IMR-90 (cell line): Measurements from ENCODE around the gene YAE1. TPM values are rescaled to one million over a fixed set of nuclear protein-coding genes. Genes with fewer than 3 reads are reported as not detected.

Experiments
- ATAC-seq: fragments of 200-7000 bp; cut with Tn5 transposase; 2 replicates; pipeline ENCODE4 v1.9.1; 2020; ENCODE audit warnings: low read depth, mild to moderate bottlenecking, moderate library complexity
- BruUV-seq: library from RNA; stranded (reverse); fragments of 400-500 nt; replicated peaks from 2 replicates; lab custom pipeline; 2021; lab: Mats Ljungman, UMichigan
- CTCF ChIA-PET: fragments of 300-600 bp; formaldehyde crosslinking; extraction: SDS; loops from one replicate; lab custom pipeline; 2021; ENCODE audit warnings: antibody characterized with exemption; lab: Yijun Ruan, JAX
- POLR2A ChIA-PET: fragments of 300-600 bp; sonication (Branson Sonifier 250); formaldehyde crosslinking; loops from one replicate; lab custom pipeline; 2022; ENCODE audit warnings: antibody characterized with exemption; ENCODE audit not compliant: unreplicated experiment; lab: Charles Lee
- DNase-seq: peaks from one replicate; pipeline ENCODE4 v3.0.0; 2013
- H2AFZ ChIP-seq: replicated peaks from 2 replicates; pipeline ENCODE3; 2013; ENCODE audit warnings: low read length, mild to moderate bottlenecking; ENCODE audit not compliant: poor library complexity
- H2AK5ac ChIP-seq: 2 replicates; pipeline ENCODE4 v1.6.1; 2013; ENCODE audit warnings: low read depth, low read length, inconsistent platforms
- H2AK9ac ChIP-seq: replicated peaks from 2 replicates; pipeline ENCODE3; 2013; ENCODE audit warnings: mild to moderate bottlenecking, low read depth, low read length, moderate library complexity; ENCODE audit not compliant: poor library complexity
- H2BK120ac ChIP-seq: 2 replicates; pipeline ENCODE4 v1.6.1; 2013; ENCODE audit warnings: low read depth, low read length, inconsistent platforms
- H2BK15ac ChIP-seq: 3 replicates; pipeline ENCODE4 v1.6.1; 2013; ENCODE audit warnings: low read depth, low read length, inconsistent platforms
- H2BK20ac ChIP-seq: 2 replicates; pipeline ENCODE4 v1.6.1; 2013; ENCODE audit warnings: low read depth, mild to moderate bottlenecking, inconsistent platforms, low read length, moderate library complexity
- H2BK5ac ChIP-seq: 2 replicates; pipeline ENCODE4 v1.6.1; 2013; ENCODE audit warnings: mild to moderate bottlenecking, low read depth, low read length, inconsistent platforms; ENCODE audit not compliant: poor library complexity, severe bottlenecking
- H3K14ac ChIP-seq: replicated peaks from 2 replicates; pipeline ENCODE4 v1.6.1; 2013; ENCODE audit warnings: low read depth, low read length, inconsistent platforms
- H3K18ac ChIP-seq: 2 replicates; pipeline ENCODE4 v1.6.1; 2013; ENCODE audit warnings: low read depth, low read length, control low read depth
- H3K23ac ChIP-seq: 2 replicates; pipeline ENCODE4 v1.6.1; 2013; ENCODE audit warnings: low read depth, low read length, inconsistent platforms
- H3K27ac ChIP-seq: 2 replicates; pipeline ENCODE4 v1.5.1; 2013; ENCODE audit warnings: mild to moderate bottlenecking, control low read depth, low read length; ENCODE audit not compliant: insufficient read depth
- H3K27me3 ChIP-seq: 2 replicates; pipeline ENCODE4 v1.6.1; 2013; ENCODE audit warnings: low read length; ENCODE audit not compliant: control insufficient read depth, insufficient read depth
- H3K36me3 ChIP-seq: 2 replicates; pipeline ENCODE4 v1.6.1; 2013; ENCODE audit warnings: low read length, mixed read lengths; ENCODE audit not compliant: control insufficient read depth, insufficient read depth
- H3K4ac ChIP-seq: 2 replicates; pipeline ENCODE4 v1.6.1; 2013; ENCODE audit warnings: low read depth, low read length, inconsistent platforms
- H3K4me1 ChIP-seq: 2 replicates; pipeline ENCODE4 v1.6.1; 2013; ENCODE audit warnings: low read length, mixed read lengths; ENCODE audit not compliant: control insufficient read depth, insufficient read depth
- H3K4me2 ChIP-seq: 2 replicates; pipeline ENCODE4 v1.6.1; 2013; ENCODE audit warnings: low read depth, mild to moderate bottlenecking, control low read depth, low read length, moderate library complexity
- H3K4me3 ChIP-seq: 2 replicates; pipeline ENCODE4 v1.5.1; 2013; ENCODE audit warnings: low read depth, mild to moderate bottlenecking, control low read depth, low read length, moderate library complexity; ENCODE audit not compliant: insufficient read depth
- H3K56ac ChIP-seq: 2 replicates; pipeline ENCODE4 v1.6.1; 2013; ENCODE audit warnings: low read length, inconsistent platforms; ENCODE audit not compliant: insufficient read depth; ENCODE audit errors: extremely low read depth
- H3K79me1 ChIP-seq, 2 experiments: 2 replicates each; pipeline ENCODE4 v1.6.1; 2013; ENCODE audit warnings: low read length in 2 of 2, inconsistent platforms in 1 of 2, low read depth in 1 of 2
- H3K9ac ChIP-seq: 2 replicates; pipeline ENCODE4 v1.6.1; 2013; ENCODE audit warnings: low read depth, low read length, control low read depth
- H3K9me1 ChIP-seq: 2 replicates; pipeline ENCODE4 v1.6.1; 2013; ENCODE audit warnings: low read length, inconsistent platforms; ENCODE audit not compliant: insufficient read depth
- H3K9me3 ChIP-seq: 2 replicates; pipeline ENCODE4 v1.6.1; 2013; ENCODE audit warnings: low read length; ENCODE audit not compliant: control insufficient read depth, insufficient read depth
- H4K20me1 ChIP-seq: 2 replicates; pipeline ENCODE4 v1.6.1; 2013; ENCODE audit warnings: low read length, inconsistent platforms; ENCODE audit not compliant: insufficient read depth
- H4K5ac ChIP-seq: 2 replicates; pipeline ENCODE4 v1.6.1; 2013; ENCODE audit warnings: mild to moderate bottlenecking, low read depth, low read length, control low read depth
- H4K8ac ChIP-seq, 2 experiments: 2 replicates each; pipeline ENCODE4 v1.6.1; 2013; ENCODE audit warnings: low read depth in 2 of 2, low read length in 2 of 2, control low read depth in 1 of 2, inconsistent platforms in 1 of 2
- H4K91ac ChIP-seq: 2 replicates; pipeline ENCODE4 v1.6.1; 2013; ENCODE audit warnings: low read depth, low read length, inconsistent platforms; ENCODE audit not compliant: insufficient read depth
- BHLHE40 ChIP-seq: fragments of 150-350 bp; IDR thresholded peaks from 2 replicates; pipeline ENCODE4 v1.6.1; 2016; ENCODE audit warnings: mild to moderate bottlenecking, low read depth, low read length
- CHD1 ChIP-seq: IDR thresholded peaks from 2 replicates; pipeline ENCODE4 v1.6.1; 2012; ENCODE audit warnings: low read depth, low read length, improper control_type of control experiment
- WGBS, 2 experiments: methylation state at CpG; one replicate each; pipeline versions ENCODE4 v1.1.5 to v1.1.7; 2013; ENCODE audit warnings: missing lambda C conversion rate in 2 of 2; ENCODE audit not compliant: insufficient read length in 1 of 2; ENCODE audit errors: extremely low coverage in 2 of 2; 5-methylcytosine and 5-hydroxymethylcytosine counted together
- dilution Hi-C: fragments of 300-500 bp; cut with HindIII; formaldehyde crosslinking; loops from one replicate; pipeline ENCODE4 v1.14.3; 2018; ENCODE audit warnings: low sequenced_read_pairs; ENCODE audit not compliant: unreplicated experiment
- in situ Hi-C: fragments of 300-500 bp; cut with MboI; formaldehyde crosslinking; loops from 3 replicates; pipeline ENCODE4 v1.14.3; 2019; ENCODE audit warnings: low sequenced_read_pairs, inconsistent platforms, mixed read lengths
- intact Hi-C: fragments of 100-400 bp; cut with micrococcal nuclease; formaldehyde crosslinking; loops from 2 replicates; pipeline ENCODE4 v1.10.0; 2022
- polyA plus RNA-seq, 3 experiments: library from polyadenylated mRNA; depleted of rRNA; stranded (reverse); fragments of >200 nt; gene quantifications; 2 replicates each; pipeline ENCODE4 v1.2.3, GENCODE V29; 2012; ENCODE audit warnings: low replicate concordance in 1 of 3
- total RNA-seq: library from RNA; depleted of rRNA; stranded (reverse); fragments of >200 nt; gene quantifications from 2 replicates; pipeline ENCODE4 v1.2.3, GENCODE V29; 2012

YAE1 gene
- total and polyA plus RNA-seq, 2 of the 4 experiments (the other 2 are of a cell fraction), result 28.6 to 36.7 TPM

DNA sequence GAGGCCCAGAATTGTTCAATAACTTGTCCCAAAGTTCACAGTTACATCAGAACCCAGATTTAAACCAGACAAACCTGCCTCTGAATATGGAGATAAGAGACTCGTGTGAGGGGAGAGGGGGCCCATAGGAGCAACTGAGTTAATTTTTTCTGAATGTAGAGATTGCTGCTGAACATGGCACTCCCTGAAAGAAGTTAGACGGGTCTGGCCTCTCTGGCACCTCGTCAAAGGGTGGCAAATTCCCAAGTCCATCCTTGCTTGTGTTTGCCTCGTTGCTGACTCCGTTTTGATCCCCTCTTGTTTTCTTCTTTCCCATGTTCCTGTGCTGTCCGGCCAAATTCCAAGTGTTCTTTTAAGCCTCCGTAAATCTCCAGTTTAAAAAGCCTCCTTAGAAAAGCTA is 35.2 kb upstream of the YAE1 start:
- H3K9ac ChIP-seq, result no peak overlapping the region
- H2AK9ac ChIP-seq, result no peak overlapping the region
- BruUV-seq, result no TSS peak
- no peak overlapping the region for H2BK5ac ChIP-seq
- in situ Hi-C loops, result no loop called here
- no peak overlapping the region for H3K23ac ChIP-seq
- no peak overlapping the region for H3K18ac ChIP-seq
- H2BK20ac ChIP-seq, result no peak overlapping the region
- H3K27me3 ChIP-seq, result peaks cover 7% of the 10 kb centered on the region
- DNase-seq, result no peak
- no peak overlapping the region for H3K56ac ChIP-seq
- H3K14ac ChIP-seq, result no peak overlapping the region
- ChIA-PET POLR2A (no interaction called here), CTCF (no interaction called here)
- H3K9me1 ChIP-seq, result no peaks in the 10 kb centered on the region
- ATAC-seq, result no peak
- H3K4ac ChIP-seq, result no peak overlapping the region
- H4K5ac ChIP-seq, result no peak overlapping the region
- intact Hi-C loops, result no loop called here
- no peak overlapping the region for H4K91ac ChIP-seq
- no peak overlapping the region for H3K4me3 ChIP-seq
- dilution Hi-C loops, result no loop called here
- no peak overlapping the region for H3K4me2 ChIP-seq
- no peak overlapping the region for H2BK15ac ChIP-seq
- no peaks in the 10 kb centered on the region for H4K20me1 ChIP-seq
- H3K79me1 ChIP-seq, result no peaks in the 10 kb centered on the region
- H3K36me3 ChIP-seq, result no peaks in the 10 kb centered on the region
- no peaks in the 10 kb centered on the region for H3K9me3 ChIP-seq
- no peak overlapping the region for H3K27ac ChIP-seq
- no peak overlapping the region for H2BK120ac ChIP-seq
- no peak for TF ChIP-seq CHD1
- no peak for TF ChIP-seq BHLHE40
- H4K8ac ChIP-seq, result no peak overlapping the region
- H2AFZ ChIP-seq, result no peak overlapping the region
- H3K4me1 ChIP-seq, result no peaks in the 10 kb centered on the region
- H2AK5ac ChIP-seq, result no peak overlapping the region
- 33% methylated on average over 3 of the region's 7 CpGs; no CpG with 5 or more reads in 1 of the 2 experiments for WGBS, 2 experiments
